SK-N-SH (cell line): ENCODE results near the gene PLA2G4C.

Source experiments
- CTCF ChIP-seq: fragments of 200-600 bp; sonication (generic); IDR thresholded peaks from 2 replicates; pipeline ENCODE4 v1.6.1; 2017; ENCODE audit warnings: antibody characterized with exemption, mild to moderate bottlenecking, moderate library complexity
- EP300 ChIP-seq, 2 experiments: IDR thresholded peaks; 2 replicates each; pipeline versions ENCODE4 v1.4.0 to v1.6.1; 2012; ENCODE audit warnings: borderline replicate concordance in 1 of 2, low read depth in 1 of 2, low read length in 1 of 2
- YY1 ChIP-seq: IDR thresholded peaks from 2 replicates; pipeline ENCODE4 v1.4.0; 2012; ENCODE audit warnings: low read depth, mild to moderate bottlenecking
- ZBTB33 ChIP-seq: IDR thresholded peaks from 2 replicates; pipeline ENCODE4 v1.4.0; 2012; ENCODE audit warnings: low read depth, borderline replicate concordance

GRCh38 chr19:48023011-48023410 lies 87.6 kb downstream of the PLA2G4C start:
- TF ChIP-seq CTCF (no peak), EP300 (IDR thresholded peaks at IDR 0.05; ENCODE audit: borderline replicate concordance in 1 of 2, low read depth in 1 of 2, low read length in 1 of 2) (no peak), ZBTB33 (no peak), YY1 (no peak)
